Measurements from ENCODE around the gene RNF169.

The RNF169 gene

DNA sequence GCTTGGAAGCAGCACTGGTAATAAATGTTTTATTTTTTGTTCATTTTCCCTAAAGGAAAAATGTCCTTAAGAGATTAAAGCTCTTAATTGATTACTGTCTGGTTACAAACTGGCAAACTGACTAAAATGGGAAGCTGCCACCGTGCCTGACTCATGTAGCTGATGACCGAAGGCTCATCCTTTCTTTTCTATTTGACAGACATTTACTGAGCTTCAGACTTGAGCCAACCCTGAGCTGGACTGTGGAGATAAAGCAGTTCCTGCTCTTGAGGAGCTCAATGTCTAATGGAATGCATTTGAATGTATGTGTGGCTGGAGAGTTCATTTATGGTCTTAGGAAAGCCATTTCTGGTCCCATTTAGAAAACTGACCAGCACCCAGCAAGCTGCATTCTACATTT, 91.3 kb downstream of the RNF169 start:
- Histone ChIP-seq H3K4me2 (ENCODE audit: low read depth, low read length, poor library complexity, severe bottlenecking) (no peak overlapping the region), H3K4me3 (ENCODE audit: insufficient read depth, low read length, poor library complexity, severe bottlenecking) (no peak overlapping the region), H3K9me3 (ENCODE audit: insufficient read depth, low read length) (no peaks in the 10 kb centered on the region), H3K27me3 (ENCODE audit: low read length) (no peaks in the 10 kb centered on the region), H3K9me2 (replicated peaks; ENCODE audit: insufficient read depth, low read length) (no peaks in the 10 kb centered on the region), H2AFZ (ENCODE audit: low read depth, low read length, severe bottlenecking) (no peak overlapping the region), H3F3A (ENCODE audit: insufficient read depth) (no peaks in the 10 kb centered on the region), H3K9ac (ENCODE audit: low read length) (no peak overlapping the region), H3K36me3 (ENCODE audit: low read length) (0 out of 2 replicates have a peak, but pooled peaks cover 2% of the 10 kb centered on the region), H3K79me2 (ENCODE audit: insufficient read depth, low read length) (no peaks in the 10 kb centered on the region), H3K27ac (ENCODE audit: low read depth, low read length) (no peak overlapping the region), H4K20me1 (ENCODE audit: low read depth, low read length) (no peaks in the 10 kb centered on the region)
- TF ChIP-seq EZH2phosphoT487 (conservative IDR thresholded peaks at IDR 0.05; ENCODE audit: low read length) = no peak
- TF ChIP-seq, protein P1, sequence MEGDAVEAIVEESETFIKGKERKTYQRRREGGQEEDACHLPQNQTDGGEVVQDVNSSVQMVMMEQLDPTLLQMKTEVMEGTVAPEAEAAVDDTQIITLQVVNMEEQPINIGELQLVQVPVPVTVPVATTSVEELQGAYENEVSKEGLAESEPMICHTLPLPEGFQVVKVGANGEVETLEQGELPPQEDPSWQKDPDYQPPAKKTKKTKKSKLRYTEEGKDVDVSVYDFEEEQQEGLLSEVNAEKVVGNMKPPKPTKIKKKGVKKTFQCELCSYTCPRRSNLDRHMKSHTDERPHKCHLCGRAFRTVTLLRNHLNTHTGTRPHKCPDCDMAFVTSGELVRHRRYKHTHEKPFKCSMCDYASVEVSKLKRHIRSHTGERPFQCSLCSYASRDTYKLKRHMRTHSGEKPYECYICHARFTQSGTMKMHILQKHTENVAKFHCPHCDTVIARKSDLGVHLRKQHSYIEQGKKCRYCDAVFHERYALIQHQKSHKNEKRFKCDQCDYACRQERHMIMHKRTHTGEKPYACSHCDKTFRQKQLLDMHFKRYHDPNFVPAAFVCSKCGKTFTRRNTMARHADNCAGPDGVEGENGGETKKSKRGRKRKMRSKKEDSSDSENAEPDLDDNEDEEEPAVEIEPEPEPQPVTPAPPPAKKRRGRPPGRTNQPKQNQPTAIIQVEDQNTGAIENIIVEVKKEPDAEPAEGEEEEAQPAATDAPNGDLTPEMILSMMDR (IDR thresholded peaks at IDR 0.05; ENCODE audit: insufficient read depth, low read length, poor library complexity, severe bottlenecking) = no peak

DNA sequence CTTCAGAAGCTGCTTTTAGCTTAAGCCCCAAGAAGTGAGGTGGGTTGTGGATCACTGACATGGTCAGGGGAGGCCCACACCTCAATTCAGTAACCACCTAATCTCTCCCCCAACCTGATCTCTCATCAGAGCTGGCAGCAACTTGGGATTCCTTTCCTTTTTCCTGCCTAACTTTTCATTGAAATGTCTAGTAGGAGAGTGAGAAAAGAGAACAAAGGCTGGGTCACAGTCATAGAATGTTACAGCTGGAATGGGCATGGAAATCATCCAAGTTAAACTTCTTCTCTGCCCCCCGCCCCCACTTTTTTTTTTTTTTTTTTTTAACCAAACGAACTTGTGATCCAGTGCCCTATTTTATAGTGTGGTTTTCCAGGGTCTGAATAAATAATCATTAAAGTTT, 91.8 kb downstream of the RNF169 start:
- TF ChIP-seq, protein P1 (IDR thresholded peaks at IDR 0.05; ENCODE audit: insufficient read depth, low read length, poor library complexity, severe bottlenecking) = no peak
- TF ChIP-seq EZH2phosphoT487 (conservative IDR thresholded peaks at IDR 0.05; ENCODE audit: low read length) = no peak
- Histone ChIP-seq H4K20me1 (ENCODE audit: low read depth, low read length) (no peaks in the 10 kb centered on the region), H3K79me2 (ENCODE audit: insufficient read depth, low read length) (no peaks in the 10 kb centered on the region), H3K4me2 (ENCODE audit: low read depth, low read length, poor library complexity, severe bottlenecking) (no peak overlapping the region), H3K9me2 (replicated peaks; ENCODE audit: insufficient read depth, low read length) (no peaks in the 10 kb centered on the region), H3F3A (ENCODE audit: insufficient read depth) (no peaks in the 10 kb centered on the region), H3K27ac (ENCODE audit: low read depth, low read length) (no peak overlapping the region), H3K27me3 (ENCODE audit: low read length) (no peaks in the 10 kb centered on the region), H3K4me3 (ENCODE audit: insufficient read depth, low read length, poor library complexity, severe bottlenecking) (no peak overlapping the region), H2AFZ (ENCODE audit: low read depth, low read length, severe bottlenecking) (no peak overlapping the region), H3K9me3 (ENCODE audit: insufficient read depth, low read length) (no peaks in the 10 kb centered on the region), H3K9ac (ENCODE audit: low read length) (no peak overlapping the region), H3K36me3 (ENCODE audit: low read length) (no peaks in the 10 kb centered on the region)

GRCh38 chr11:74842967-74843366, 94.3 kb downstream of the RNF169 start:
- no peaks in the 10 kb centered on the region for H3K9me3 ChIP-seq (ENCODE audit: insufficient read depth, low read length)
- no peaks in the 10 kb centered on the region for H4K20me1 ChIP-seq (ENCODE audit: low read depth, low read length)
- no peaks in the 10 kb centered on the region for H3K9me2 ChIP-seq (replicated peaks; ENCODE audit: insufficient read depth, low read length)
- H3K36me3 ChIP-seq (ENCODE audit: low read length) = no peaks in the 10 kb centered on the region
- no peak overlapping the region for H3K4me3 ChIP-seq (ENCODE audit: insufficient read depth, low read length, poor library complexity, severe bottlenecking)
- H3F3A ChIP-seq (ENCODE audit: insufficient read depth) = no peaks in the 10 kb centered on the region
- no peak overlapping the region for H3K27ac ChIP-seq (ENCODE audit: low read depth, low read length)
- H3K27me3 ChIP-seq (ENCODE audit: low read length) = no peaks in the 10 kb centered on the region
- H3K4me2 ChIP-seq (ENCODE audit: low read depth, low read length, poor library complexity, severe bottlenecking) = no peak overlapping the region
- H3K79me2 ChIP-seq (ENCODE audit: insufficient read depth, low read length) = no peaks in the 10 kb centered on the region
- no peak overlapping the region for H3K9ac ChIP-seq (ENCODE audit: low read length)
- H2AFZ ChIP-seq (ENCODE audit: low read depth, low read length, severe bottlenecking) = no peak overlapping the region
- no peak for TF ChIP-seq EZH2phosphoT487 (conservative IDR thresholded peaks at IDR 0.05; ENCODE audit: low read length)
- TF ChIP-seq, protein P1 (IDR thresholded peaks at IDR 0.05; ENCODE audit: insufficient read depth, low read length, poor library complexity, severe bottlenecking) = no peak

All from SU-DHL-6 (cell line).